A549 (cell line): Measurements from ENCODE around the gene RBFOX1.

Source experiments
- CEBPB ChIP-seq, 2 experiments: fragments of >200 bp in 1 of 2; sonication (Bioruptor Twin) in 1 of 2; formaldehyde crosslinking in 1 of 2; IDR thresholded peaks; 2 replicates each; pipeline ENCODE4 v1.6.1; 2012 to 2016
- CHD4 ChIP-seq: fragments of 200-600 bp; sonication (generic); IDR thresholded peaks from 2 replicates; pipeline ENCODE4 v1.6.1; 2016; ENCODE audit warnings: antibody characterized with exemption, mild to moderate bottlenecking, borderline replicate concordance
- CTCF ChIP-seq: fragments of >200 bp; sonication (Bioruptor Twin); formaldehyde crosslinking; IDR thresholded peaks from 3 replicates; pipeline ENCODE4 v1.5.1; 2016
- EP300 ChIP-seq, 2 experiments: fragments of >200 bp; sonication (Bioruptor Twin); formaldehyde crosslinking; IDR thresholded peaks; 2 replicates in 1 of 2; 3 replicates in 1 of 2; pipeline ENCODE4 v1.6.1; 2016 to 2017
- HDAC2 ChIP-seq: fragments of 200-600 bp; sonication (generic); IDR thresholded peaks from 2 replicates; pipeline ENCODE4 v1.6.1; 2016
- HMGXB4 ChIP-seq: fragments of 250-450 bp; sonication (Bioruptor Pico); IDR thresholded peaks from 2 replicates; pipeline ENCODE4 v1.5.0; 2021; ENCODE audit warnings: mild to moderate bottlenecking, moderate library complexity, borderline replicate concordance
- JUN ChIP-seq, 2 experiments: fragments of >200 bp; sonication (Bioruptor Twin); formaldehyde crosslinking; IDR thresholded peaks; 2 replicates in 1 of 2; 3 replicates in 1 of 2; pipeline ENCODE4 v1.6.1; 2016 to 2017
- JUNB ChIP-seq: fragments of >200 bp; sonication (Bioruptor Twin); formaldehyde crosslinking; IDR thresholded peaks from 2 replicates; pipeline ENCODE4 v1.6.1; 2016
- MAZ ChIP-seq: fragments of 150-350 bp; IDR thresholded peaks from 2 replicates; pipeline ENCODE4 v1.6.1; 2014; ENCODE audit warnings: antibody characterized with exemption, low read depth, low read length, borderline replicate concordance
- POLR2A ChIP-seq: IDR thresholded peaks from 2 replicates; pipeline ENCODE4 v1.6.1; 2012; ENCODE audit warnings: mild to moderate bottlenecking, low read length
- RAD21 ChIP-seq, 2 experiments: fragments of >200 bp in 1 of 2; sonication (Bioruptor Twin) in 1 of 2; formaldehyde crosslinking in 1 of 2; IDR thresholded peaks in 1 of 2; conservative IDR thresholded peaks in 1 of 2; 2 replicates in 1 of 2; 3 replicates in 1 of 2; pipeline ENCODE4 v1.6.1; 2012 to 2018; ENCODE audit warnings: inconsistent platforms in 1 of 2
- RCOR1 ChIP-seq: fragments of 150-350 bp; IDR thresholded peaks from 2 replicates; pipeline ENCODE4 v1.6.1; 2014; ENCODE audit warnings: antibody characterized with exemption, low read length, low read depth
- RFX5 ChIP-seq: fragments of 450-650 bp; IDR thresholded peaks from 2 replicates; pipeline ENCODE4 v1.7.1; 2014; ENCODE audit warnings: antibody characterized with exemption, mild to moderate bottlenecking, moderate library complexity
- TP53 ChIP-seq: fragments of 250-450 bp; sonication (Bioruptor Pico); IDR thresholded peaks from 2 replicates; pipeline ENCODE4 v1.5.0; 2021; ENCODE audit warnings: mild to moderate bottlenecking, moderate library complexity

GRCh38 chr16:7744546-7745264 lies 412.1 kb downstream of the RBFOX1 start:
- no peak for TF ChIP-seq HDAC2
- no peak for TF ChIP-seq CTCF
- TF ChIP-seq RAD21 (conservative IDR thresholded peaks at IDR 0.05 in 1 of 2, IDR thresholded peaks at IDR 0.05 in 1 of 2) = no peak
- TF ChIP-seq RCOR1 = no peak
- no peak for TF ChIP-seq JUNB
- no peak for TF ChIP-seq EP300 (IDR thresholded peaks at IDR 0.05)
- TF ChIP-seq HMGXB4 = no peak
- no peak for TF ChIP-seq POLR2A
- TF ChIP-seq CHD4 = no peak
- TF ChIP-seq MAZ = no peak
- no peak for TF ChIP-seq JUN (IDR thresholded peaks at IDR 0.05)
- TF ChIP-seq TP53 = no peak
- no peak for TF ChIP-seq RFX5
- no peak for TF ChIP-seq CEBPB (IDR thresholded peaks at IDR 0.05)
